Nephron progenitor cell (in vitro differentiated cells): ENCODE measurements around the gene SATB2.
A peak's percentile ranks its signal among the peaks of the same experiment; 100 is the strongest.

Experiments used
- DNase-seq: peaks from one replicate; pipeline ENCODE4 v3.0.0; 2021
- H3K27ac Mint-ChIP-seq: 2 replicates; pipeline ENCODE4 v1.8.0; 2021; ENCODE audit warnings: mild to moderate bottlenecking, moderate library complexity, mixed read lengths
- H3K27me3 Mint-ChIP-seq: 2 replicates; pipeline ENCODE4 v1.8.0; 2021; ENCODE audit warnings: mild to moderate bottlenecking, low read depth, mixed read lengths; ENCODE audit not compliant: poor library complexity
- H3K36me3 Mint-ChIP-seq: 2 replicates; pipeline ENCODE4 v1.8.0; 2021; ENCODE audit warnings: low read depth, mixed read lengths
- H3K4me1 Mint-ChIP-seq: 2 replicates; pipeline ENCODE4 v1.8.0; 2021; ENCODE audit warnings: mixed read lengths
- H3K4me3 Mint-ChIP-seq: 2 replicates; pipeline ENCODE4 v1.8.0; 2021; ENCODE audit warnings: mild to moderate bottlenecking, moderate library complexity, mixed read lengths
- H3K9me3 Mint-ChIP-seq: 2 replicates; pipeline ENCODE4 v1.8.0; 2021; ENCODE audit warnings: mild to moderate bottlenecking, moderate library complexity, mixed read lengths
- TF ChIP-seq, protein P1 (sequence below): fragments of 200-600 bp; sonication (generic); IDR thresholded peaks from 2 replicates; pipeline ENCODE4 v1.5.0; 2021; ENCODE audit warnings: antibody characterized with exemption

The SATB2 gene

DNA sequence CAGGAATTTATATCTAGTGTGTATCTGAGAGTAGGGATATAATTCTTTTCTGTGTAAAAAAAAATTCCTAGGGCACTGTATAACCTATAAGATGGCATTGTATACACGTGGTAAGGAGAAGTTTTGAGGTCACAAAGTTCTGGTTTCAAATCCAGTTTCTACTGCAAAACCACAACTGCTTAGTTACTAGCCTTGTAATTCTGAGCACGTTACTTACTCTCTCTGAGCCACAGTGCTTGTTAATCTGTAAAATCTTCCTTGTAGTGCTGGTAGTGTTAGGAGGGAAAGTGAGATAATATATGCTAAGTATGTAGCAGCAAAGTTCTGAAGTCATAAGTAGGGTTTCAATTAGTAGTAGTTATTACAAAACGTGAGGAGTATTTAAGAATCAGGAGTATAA is 175.4 kb downstream of the SATB2 start:
- H3K27me3 Mint-ChIP-seq, result no peaks in the 10 kb centered on the region
- DNase-seq, result no peak
- peaks cover 46% of the 10 kb centered on the region for H3K9me3 Mint-ChIP-seq
- TF ChIP-seq, protein P1, sequence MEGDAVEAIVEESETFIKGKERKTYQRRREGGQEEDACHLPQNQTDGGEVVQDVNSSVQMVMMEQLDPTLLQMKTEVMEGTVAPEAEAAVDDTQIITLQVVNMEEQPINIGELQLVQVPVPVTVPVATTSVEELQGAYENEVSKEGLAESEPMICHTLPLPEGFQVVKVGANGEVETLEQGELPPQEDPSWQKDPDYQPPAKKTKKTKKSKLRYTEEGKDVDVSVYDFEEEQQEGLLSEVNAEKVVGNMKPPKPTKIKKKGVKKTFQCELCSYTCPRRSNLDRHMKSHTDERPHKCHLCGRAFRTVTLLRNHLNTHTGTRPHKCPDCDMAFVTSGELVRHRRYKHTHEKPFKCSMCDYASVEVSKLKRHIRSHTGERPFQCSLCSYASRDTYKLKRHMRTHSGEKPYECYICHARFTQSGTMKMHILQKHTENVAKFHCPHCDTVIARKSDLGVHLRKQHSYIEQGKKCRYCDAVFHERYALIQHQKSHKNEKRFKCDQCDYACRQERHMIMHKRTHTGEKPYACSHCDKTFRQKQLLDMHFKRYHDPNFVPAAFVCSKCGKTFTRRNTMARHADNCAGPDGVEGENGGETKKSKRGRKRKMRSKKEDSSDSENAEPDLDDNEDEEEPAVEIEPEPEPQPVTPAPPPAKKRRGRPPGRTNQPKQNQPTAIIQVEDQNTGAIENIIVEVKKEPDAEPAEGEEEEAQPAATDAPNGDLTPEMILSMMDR, result no peak
- H3K27ac Mint-ChIP-seq, result no peak overlapping the region
- H3K36me3 Mint-ChIP-seq, result peaks cover 76% of the 10 kb centered on the region
- no peak overlapping the region for H3K4me3 Mint-ChIP-seq
- H3K4me1 Mint-ChIP-seq, result peaks cover 5% of the 10 kb centered on the region

DNA sequence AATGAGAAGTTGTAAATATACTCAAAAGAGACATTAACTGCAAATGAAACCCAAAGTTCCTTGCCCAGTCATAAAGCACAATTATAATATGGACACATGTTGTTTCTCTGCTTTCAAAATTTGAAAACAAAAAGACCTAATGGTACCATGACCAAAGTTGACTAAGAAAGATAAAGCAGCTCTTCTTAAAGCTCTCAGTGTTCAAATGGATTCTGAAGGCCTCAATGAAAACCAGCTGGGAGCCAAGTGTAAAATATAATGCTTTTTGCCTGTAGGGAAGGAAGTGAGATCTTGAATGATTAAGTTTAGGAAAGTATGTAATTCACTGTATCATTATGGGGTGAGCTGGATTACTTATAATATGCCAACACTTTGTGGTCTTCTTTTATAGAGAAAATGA is 178.6 kb downstream of the SATB2 start:
- peaks cover 5% of the 10 kb centered on the region for H3K4me1 Mint-ChIP-seq
- no peak for DNase-seq
- H3K4me3 Mint-ChIP-seq, result no peak overlapping the region
- H3K27me3 Mint-ChIP-seq, result no peaks in the 10 kb centered on the region
- peaks cover 52% of the 10 kb centered on the region for H3K36me3 Mint-ChIP-seq
- H3K9me3 Mint-ChIP-seq, result peaks cover 33% of the 10 kb centered on the region
- TF ChIP-seq, protein P1, result no peak
- H3K27ac Mint-ChIP-seq, result no peak overlapping the region

DNA sequence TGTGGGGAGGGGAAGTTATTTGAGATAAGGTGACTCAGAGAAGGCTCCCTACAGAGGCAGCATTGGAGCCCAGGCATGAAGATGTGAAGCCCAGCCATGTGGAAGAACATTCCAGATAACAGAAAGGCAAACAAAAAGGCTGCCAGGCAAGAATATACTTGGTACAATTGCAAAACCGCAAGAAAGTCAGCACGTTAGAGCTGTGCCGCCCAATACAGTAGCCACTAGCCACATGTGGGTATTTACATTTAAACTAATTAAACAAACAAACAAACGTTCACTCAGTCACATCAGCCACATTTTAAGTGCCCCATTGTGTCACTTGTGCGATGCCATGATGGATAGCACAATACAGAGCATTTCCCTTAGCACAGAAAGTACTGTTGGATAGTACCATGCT is 179.6 kb downstream of the SATB2 start:
- no peak for DNase-seq
- H3K9me3 Mint-ChIP-seq, result peaks cover 26% of the 10 kb centered on the region
- TF ChIP-seq, protein P1, result no peak
- H3K27ac Mint-ChIP-seq, result no peak overlapping the region
- no peaks in the 10 kb centered on the region for H3K27me3 Mint-ChIP-seq
- peaks cover 44% of the 10 kb centered on the region for H3K36me3 Mint-ChIP-seq
- H3K4me3 Mint-ChIP-seq, result no peak overlapping the region
- peaks cover 5% of the 10 kb centered on the region for H3K4me1 Mint-ChIP-seq

DNA sequence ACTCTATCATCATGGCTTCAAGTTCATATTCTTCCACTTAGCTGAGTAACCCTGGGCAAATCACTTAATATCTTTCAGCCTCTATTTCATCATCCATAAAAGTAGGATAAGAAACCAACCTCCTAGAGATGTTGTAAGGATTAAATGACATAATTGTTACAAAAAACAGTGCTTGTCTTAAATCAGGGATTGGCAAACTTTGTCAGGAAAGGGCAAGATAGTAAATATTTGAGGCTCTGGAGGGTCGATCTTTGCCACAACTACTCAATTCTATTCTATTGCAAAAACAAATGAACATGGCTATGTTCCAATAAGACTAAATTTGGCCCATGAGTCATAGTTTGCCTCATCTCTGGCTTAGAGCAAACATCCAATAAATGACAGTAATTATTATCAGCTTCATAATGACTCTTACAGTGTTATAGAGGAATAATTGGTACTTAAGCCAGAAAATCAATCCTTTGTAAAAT is 184.7 kb downstream of the SATB2 start:
- Mint-ChIP-seq H3K36me3 (peaks cover 22% of the 10 kb centered on the region), H3K4me1 (peaks cover 5% of the 10 kb centered on the region), H3K9me3 (no peaks in the 10 kb centered on the region), H3K27ac (no peak overlapping the region), H3K4me3 (no peak overlapping the region), H3K27me3 (no peaks in the 10 kb centered on the region)
- no peak for DNase-seq
- TF ChIP-seq, protein P1, result no peak

DNA sequence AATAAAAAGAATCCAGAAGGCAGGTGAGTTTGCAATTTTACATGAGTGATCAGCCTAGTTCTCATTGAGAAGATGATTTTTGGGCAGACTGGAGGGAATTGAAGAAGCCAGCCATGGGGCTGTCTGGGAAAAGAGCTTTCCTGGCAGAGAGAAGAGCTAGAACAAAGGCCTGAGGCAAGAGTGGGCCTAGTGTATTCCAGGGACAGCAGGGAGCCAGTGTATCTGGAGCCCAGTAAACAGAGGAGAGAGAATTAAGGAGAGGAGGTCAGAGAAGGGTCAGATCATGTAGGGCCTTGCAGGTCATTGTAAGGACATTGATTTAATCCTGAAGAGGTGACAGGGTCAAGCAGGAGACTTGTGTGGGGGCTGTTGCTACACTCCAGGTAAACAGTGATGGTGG is 195.8 kb downstream of the SATB2 start:
- no peaks in the 10 kb centered on the region for H3K27me3 Mint-ChIP-seq
- H3K27ac Mint-ChIP-seq, result peak overlapping the region; percentile 43
- H3K4me3 Mint-ChIP-seq, result no peak overlapping the region
- DNase-seq, result no peak
- TF ChIP-seq, protein P1, result no peak
- no peaks in the 10 kb centered on the region for H3K4me1 Mint-ChIP-seq
- H3K9me3 Mint-ChIP-seq, result peaks cover 42% of the 10 kb centered on the region
- peaks cover 28% of the 10 kb centered on the region for H3K36me3 Mint-ChIP-seq

DNA sequence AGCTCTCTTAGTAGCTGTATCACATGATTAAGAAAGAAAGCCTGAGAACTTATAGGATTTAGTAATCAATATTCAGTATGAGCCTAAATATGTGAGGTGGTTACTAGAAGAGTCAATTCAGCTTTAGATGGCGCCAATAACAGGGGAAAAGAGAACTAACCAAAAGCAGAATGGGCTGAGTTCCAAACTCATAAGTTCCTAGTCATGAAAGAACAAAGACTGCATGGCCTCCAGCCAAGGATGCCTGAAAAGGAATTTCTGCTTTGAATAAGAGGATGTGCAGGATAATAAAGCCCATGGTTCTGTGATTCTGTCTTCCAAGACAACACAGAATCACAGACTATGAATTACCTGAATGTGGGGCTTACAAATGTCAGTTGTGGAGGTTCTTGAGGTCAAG is 196.5 kb downstream of the SATB2 start:
- no peaks in the 10 kb centered on the region for H3K4me1 Mint-ChIP-seq
- no peak for DNase-seq
- peaks cover 28% of the 10 kb centered on the region for H3K36me3 Mint-ChIP-seq
- no peak overlapping the region for H3K4me3 Mint-ChIP-seq
- peaks cover 42% of the 10 kb centered on the region for H3K9me3 Mint-ChIP-seq
- H3K27me3 Mint-ChIP-seq, result no peaks in the 10 kb centered on the region
- TF ChIP-seq, protein P1, result no peak
- H3K27ac Mint-ChIP-seq, result no peak overlapping the region
